Keratinocyte (primary cell): ENCODE data around the gene TXN.

Experiments
- EZH2 ChIP-seq: IDR thresholded peaks from one replicate; pipeline ENCODE4 v1.6.1; 2012; ENCODE audit warnings: inconsistent platforms, mild to moderate bottlenecking, low read length, moderate library complexity
- TF ChIP-seq, protein P1 (sequence below), 3 experiments: IDR thresholded peaks in 1 of 3; conservative IDR thresholded peaks in 1 of 3; optimal IDR thresholded peaks in 1 of 3; 2 replicates in 2 of 3; 3 replicates in 1 of 3; pipeline versions ENCODE3 to v1.5.1; 2011; ENCODE audit warnings: low read length in 3 of 3, mild to moderate bottlenecking in 3 of 3, moderate library complexity in 2 of 3, control low read depth in 1 of 3, inconsistent platforms in 1 of 3; ENCODE audit not compliant: insufficient read depth in 2 of 3; ENCODE audit errors: extremely low read depth in 1 of 3

DNA sequence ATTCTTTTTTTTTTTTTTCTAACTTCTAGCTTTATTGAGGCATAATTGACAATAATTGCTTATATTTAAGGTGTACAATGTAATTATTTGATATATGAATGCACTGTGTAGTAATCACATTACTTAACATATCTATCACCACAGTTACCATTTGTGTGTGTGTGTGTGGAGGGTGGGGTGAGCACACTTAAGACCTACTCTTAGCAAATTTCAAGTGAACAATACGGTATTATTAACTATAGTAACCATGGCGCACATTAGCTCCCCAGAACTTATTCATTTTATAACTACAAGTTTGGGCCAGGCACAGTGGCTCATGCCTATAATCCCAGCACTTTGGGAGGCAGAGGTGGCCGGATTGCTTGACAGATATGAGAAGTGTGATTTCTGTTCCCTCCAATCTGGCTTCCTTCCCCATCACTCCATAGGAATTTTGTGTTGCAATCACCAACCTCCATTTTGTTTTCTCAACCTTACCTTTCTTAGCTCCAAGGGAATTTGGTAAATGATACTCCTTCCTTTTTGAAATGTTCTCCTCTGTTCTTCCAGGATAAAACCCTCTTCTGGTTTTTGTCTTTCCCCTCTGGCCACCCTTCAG is 14.9 kb downstream of the TXN start:
- TF ChIP-seq, protein P1, sequence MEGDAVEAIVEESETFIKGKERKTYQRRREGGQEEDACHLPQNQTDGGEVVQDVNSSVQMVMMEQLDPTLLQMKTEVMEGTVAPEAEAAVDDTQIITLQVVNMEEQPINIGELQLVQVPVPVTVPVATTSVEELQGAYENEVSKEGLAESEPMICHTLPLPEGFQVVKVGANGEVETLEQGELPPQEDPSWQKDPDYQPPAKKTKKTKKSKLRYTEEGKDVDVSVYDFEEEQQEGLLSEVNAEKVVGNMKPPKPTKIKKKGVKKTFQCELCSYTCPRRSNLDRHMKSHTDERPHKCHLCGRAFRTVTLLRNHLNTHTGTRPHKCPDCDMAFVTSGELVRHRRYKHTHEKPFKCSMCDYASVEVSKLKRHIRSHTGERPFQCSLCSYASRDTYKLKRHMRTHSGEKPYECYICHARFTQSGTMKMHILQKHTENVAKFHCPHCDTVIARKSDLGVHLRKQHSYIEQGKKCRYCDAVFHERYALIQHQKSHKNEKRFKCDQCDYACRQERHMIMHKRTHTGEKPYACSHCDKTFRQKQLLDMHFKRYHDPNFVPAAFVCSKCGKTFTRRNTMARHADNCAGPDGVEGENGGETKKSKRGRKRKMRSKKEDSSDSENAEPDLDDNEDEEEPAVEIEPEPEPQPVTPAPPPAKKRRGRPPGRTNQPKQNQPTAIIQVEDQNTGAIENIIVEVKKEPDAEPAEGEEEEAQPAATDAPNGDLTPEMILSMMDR (optimal IDR thresholded peaks at IDR 0.05 in 1 of 3, IDR thresholded peaks at IDR 0.05 in 1 of 3, conservative IDR thresholded peaks at IDR 0.05 in 1 of 3; ENCODE audit: extremely low read depth in 1 of 3, insufficient read depth in 2 of 3, low read length in 3 of 3) = no peak
- TF ChIP-seq EZH2 = no peak
